ENCODE data around the gene HNRNPUL2.

DNA sequence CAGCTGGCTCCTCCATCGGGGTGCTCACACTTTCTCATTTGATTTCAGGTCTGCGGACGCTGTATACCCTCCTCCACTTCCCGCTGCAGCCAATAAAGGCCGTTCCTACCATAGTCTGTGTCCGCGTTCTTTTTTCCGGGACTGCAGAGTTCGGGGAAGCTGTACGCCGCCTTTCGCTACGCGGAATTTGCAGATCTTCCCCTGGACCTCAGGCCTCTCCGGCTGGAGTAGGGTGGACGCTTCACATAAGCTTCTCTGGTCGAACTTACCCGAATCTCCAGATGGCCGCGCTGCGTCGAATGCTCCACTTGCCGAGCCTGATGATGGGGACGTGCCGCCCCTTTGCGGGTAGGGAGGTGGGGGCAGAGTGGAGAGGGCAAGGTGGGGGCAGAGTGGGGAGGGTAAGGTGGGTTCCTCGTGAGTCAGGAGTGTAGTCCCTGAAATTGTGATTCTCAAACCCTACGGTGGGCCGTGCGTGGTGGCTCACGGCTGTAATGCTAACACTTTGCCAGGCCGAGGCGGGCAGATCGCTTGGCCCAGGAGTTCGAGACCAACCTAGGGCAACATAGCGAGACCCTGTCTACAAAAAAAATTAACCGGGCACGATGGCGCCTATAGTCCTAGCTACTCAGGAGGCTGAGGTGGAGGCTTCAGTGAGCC lies 61.5 kb downstream of the HNRNPUL2 start:
- TF ChIP-seq, protein P1, sequence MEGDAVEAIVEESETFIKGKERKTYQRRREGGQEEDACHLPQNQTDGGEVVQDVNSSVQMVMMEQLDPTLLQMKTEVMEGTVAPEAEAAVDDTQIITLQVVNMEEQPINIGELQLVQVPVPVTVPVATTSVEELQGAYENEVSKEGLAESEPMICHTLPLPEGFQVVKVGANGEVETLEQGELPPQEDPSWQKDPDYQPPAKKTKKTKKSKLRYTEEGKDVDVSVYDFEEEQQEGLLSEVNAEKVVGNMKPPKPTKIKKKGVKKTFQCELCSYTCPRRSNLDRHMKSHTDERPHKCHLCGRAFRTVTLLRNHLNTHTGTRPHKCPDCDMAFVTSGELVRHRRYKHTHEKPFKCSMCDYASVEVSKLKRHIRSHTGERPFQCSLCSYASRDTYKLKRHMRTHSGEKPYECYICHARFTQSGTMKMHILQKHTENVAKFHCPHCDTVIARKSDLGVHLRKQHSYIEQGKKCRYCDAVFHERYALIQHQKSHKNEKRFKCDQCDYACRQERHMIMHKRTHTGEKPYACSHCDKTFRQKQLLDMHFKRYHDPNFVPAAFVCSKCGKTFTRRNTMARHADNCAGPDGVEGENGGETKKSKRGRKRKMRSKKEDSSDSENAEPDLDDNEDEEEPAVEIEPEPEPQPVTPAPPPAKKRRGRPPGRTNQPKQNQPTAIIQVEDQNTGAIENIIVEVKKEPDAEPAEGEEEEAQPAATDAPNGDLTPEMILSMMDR (IDR thresholded peaks at IDR 0.05) = no peak
- no peak for TF ChIP-seq EZH2phosphoT487 (IDR thresholded peaks at IDR 0.05)

Data from neural progenitor cell (in vitro differentiated cells).